KMS-11 (cell line): ENCODE data around the gene EEFSEC.

Experiments
- H2AFZ ChIP-seq: fragments of 200-600 bp; sonication (generic); 2 replicates; pipeline ENCODE4 v1.6.1; 2016; ENCODE audit warnings: antibody characterized with exemption, mixed run types, low read depth
- H3K27ac ChIP-seq: fragments of 200-600 bp; sonication (generic); 2 replicates; pipeline ENCODE4 v1.6.1; 2016; ENCODE audit warnings: mild to moderate bottlenecking, mixed run types
- H3K27me3 ChIP-seq: fragments of 200-600 bp; sonication (generic); 2 replicates; pipeline ENCODE4 v1.6.1; 2017; ENCODE audit warnings: mild to moderate bottlenecking, low read depth, mixed run types, moderate library complexity; ENCODE audit not compliant: insufficient read depth
- H3K36me3 ChIP-seq: fragments of 200-600 bp; sonication (generic); 2 replicates; pipeline ENCODE4 v1.6.1; 2017; ENCODE audit warnings: mild to moderate bottlenecking, mixed run types; ENCODE audit not compliant: insufficient read depth
- H3K4me1 ChIP-seq: fragments of 200-600 bp; sonication (generic); 2 replicates; pipeline ENCODE4 v1.6.1; 2016; ENCODE audit warnings: mild to moderate bottlenecking, low read depth, mixed run types; ENCODE audit not compliant: poor library complexity, severe bottlenecking
- H3K4me2 ChIP-seq: fragments of 200-600 bp; sonication (generic); 2 replicates; pipeline ENCODE4 v1.7.0; 2016; ENCODE audit warnings: mild to moderate bottlenecking, mixed run types
- H3K4me3 ChIP-seq: fragments of 200-600 bp; sonication (generic); IDR thresholded peaks from 2 replicates; pipeline ENCODE4 v1.6.1; 2017; ENCODE audit warnings: low read depth, low read length, mixed read lengths; ENCODE audit not compliant: insufficient read depth
- H3K79me2 ChIP-seq: fragments of 200-600 bp; sonication (generic); 2 replicates; pipeline ENCODE4 v1.6.1; 2016; ENCODE audit warnings: low read depth, mixed run types; ENCODE audit not compliant: insufficient read depth
- H3K9ac ChIP-seq: fragments of 200-600 bp; sonication (generic); 2 replicates; pipeline ENCODE4 v1.6.1; 2016; ENCODE audit warnings: mild to moderate bottlenecking, mixed run types
- H4K20me1 ChIP-seq: fragments of 200-600 bp; sonication (generic); 2 replicates; pipeline ENCODE4 v1.6.1; 2016; ENCODE audit warnings: mild to moderate bottlenecking, mixed run types; ENCODE audit not compliant: insufficient read depth
- TF ChIP-seq, protein P1 (sequence below): fragments of 200-600 bp; sonication (generic); conservative IDR thresholded peaks from 2 replicates; pipeline ENCODE4 v1.6.1; 2017; ENCODE audit warnings: low read depth, mild to moderate bottlenecking, antibody characterized with exemption, low read length, moderate library complexity, mixed read lengths

Gene EEFSEC

DNA sequence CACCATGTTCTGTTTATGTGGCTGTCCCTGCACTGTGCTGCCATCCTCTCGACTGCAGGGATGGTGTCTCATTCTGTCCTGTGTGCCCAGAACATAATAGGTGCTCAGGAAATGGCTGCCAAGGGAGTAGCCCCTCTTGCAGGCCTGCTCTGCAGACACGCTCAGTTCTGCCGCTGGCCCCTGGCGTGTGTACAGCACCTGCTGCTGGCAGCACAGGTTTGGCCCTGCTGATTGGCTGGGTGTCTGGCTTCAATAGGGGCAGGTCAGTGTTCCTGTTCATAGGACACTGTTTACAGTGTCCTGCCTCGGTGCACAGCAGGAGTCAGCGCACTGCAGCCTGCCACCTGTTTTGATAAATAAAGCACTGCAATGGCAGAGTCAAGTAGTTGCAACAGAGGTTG is 166.5 kb downstream of the EEFSEC start:
- Histone ChIP-seq H3K4me2 (no peak overlapping the region), H3K4me3 (no peak overlapping the region), H4K20me1 (no peaks in the 10 kb centered on the region), H3K27ac (no peak overlapping the region), H3K36me3 (no peaks in the 10 kb centered on the region), H3K79me2 (no peaks in the 10 kb centered on the region), H3K9ac (no peak overlapping the region), H3K27me3 (no peaks in the 10 kb centered on the region), H2AFZ (no peak overlapping the region), H3K4me1 (no peaks in the 10 kb centered on the region)
- TF ChIP-seq, protein P1, sequence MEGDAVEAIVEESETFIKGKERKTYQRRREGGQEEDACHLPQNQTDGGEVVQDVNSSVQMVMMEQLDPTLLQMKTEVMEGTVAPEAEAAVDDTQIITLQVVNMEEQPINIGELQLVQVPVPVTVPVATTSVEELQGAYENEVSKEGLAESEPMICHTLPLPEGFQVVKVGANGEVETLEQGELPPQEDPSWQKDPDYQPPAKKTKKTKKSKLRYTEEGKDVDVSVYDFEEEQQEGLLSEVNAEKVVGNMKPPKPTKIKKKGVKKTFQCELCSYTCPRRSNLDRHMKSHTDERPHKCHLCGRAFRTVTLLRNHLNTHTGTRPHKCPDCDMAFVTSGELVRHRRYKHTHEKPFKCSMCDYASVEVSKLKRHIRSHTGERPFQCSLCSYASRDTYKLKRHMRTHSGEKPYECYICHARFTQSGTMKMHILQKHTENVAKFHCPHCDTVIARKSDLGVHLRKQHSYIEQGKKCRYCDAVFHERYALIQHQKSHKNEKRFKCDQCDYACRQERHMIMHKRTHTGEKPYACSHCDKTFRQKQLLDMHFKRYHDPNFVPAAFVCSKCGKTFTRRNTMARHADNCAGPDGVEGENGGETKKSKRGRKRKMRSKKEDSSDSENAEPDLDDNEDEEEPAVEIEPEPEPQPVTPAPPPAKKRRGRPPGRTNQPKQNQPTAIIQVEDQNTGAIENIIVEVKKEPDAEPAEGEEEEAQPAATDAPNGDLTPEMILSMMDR: no peak

DNA sequence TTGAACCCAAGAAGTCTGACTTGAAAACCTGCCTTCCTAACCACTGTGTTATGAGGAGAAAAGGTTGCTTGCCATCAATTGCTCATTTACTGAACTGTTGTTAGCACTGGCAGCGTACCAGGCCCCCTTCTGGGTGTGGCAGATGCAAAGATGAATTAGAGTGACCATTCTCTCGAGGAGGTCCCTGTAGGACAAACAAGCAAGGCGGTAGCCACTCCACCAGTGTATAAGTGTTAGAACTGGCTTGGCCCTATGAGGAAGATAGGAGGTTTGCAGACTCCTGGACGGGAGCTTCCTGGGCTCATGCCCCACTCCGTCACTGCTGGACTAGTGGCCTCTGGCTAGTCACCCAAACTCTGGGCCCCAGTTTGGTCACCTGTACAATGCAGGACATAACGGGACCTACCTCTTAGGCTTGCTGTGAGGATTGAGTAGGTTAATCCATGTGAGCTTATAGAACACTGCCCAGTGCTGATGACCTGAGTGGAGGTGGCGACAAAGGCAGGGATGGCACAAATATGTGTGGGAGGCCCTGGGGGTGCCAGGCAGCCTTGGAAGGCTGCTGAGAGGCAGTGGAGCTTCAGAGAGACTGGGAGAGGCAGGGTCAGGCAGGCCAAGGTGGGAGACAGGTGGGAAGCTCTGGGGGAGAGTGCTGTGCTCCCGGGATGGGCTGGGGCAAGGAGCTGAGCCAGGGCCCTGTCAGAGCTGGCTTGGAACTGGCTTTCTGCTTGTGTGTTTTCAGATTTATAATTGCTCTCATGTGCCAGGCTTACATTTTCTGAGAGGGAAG is 167.5 kb downstream of the EEFSEC start:
- H3K4me2 ChIP-seq: no peak overlapping the region
- H4K20me1 ChIP-seq: no peaks in the 10 kb centered on the region
- H3K4me1 ChIP-seq: no peaks in the 10 kb centered on the region
- H3K27me3 ChIP-seq: no peaks in the 10 kb centered on the region
- no peak overlapping the region for H2AFZ ChIP-seq
- no peak overlapping the region for H3K4me3 ChIP-seq
- H3K36me3 ChIP-seq: no peaks in the 10 kb centered on the region
- TF ChIP-seq, protein P1: no peak
- H3K79me2 ChIP-seq: no peaks in the 10 kb centered on the region
- no peak overlapping the region for H3K27ac ChIP-seq
- no peak overlapping the region for H3K9ac ChIP-seq

DNA sequence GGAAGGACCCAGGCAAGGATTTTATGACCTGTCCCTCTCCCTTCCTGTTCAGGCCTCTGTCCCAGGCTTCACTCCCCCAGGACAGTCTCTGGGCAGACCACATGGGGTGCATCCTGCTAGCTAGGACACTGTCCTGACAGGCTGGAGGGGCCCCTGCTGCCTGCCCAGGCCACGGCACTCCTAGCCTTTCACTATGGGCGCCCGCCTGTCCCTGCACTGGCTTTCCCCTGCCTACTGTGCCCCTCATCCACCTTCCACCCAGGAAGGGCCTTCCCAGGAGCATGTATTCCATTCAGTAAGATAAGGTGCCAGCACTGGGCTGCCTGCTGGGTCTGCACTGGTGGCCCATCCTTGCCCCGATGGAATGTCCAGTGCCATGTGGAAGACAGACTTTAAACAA is 168.1 kb downstream of the EEFSEC start:
- Histone ChIP-seq H3K79me2 (no peaks in the 10 kb centered on the region), H3K4me1 (peaks cover 3% of the 10 kb centered on the region), H3K4me3 (no peak overlapping the region), H3K4me2 (no peak overlapping the region), H4K20me1 (no peaks in the 10 kb centered on the region), H3K27ac (no peak overlapping the region), H3K36me3 (no peaks in the 10 kb centered on the region), H3K9ac (no peak overlapping the region), H3K27me3 (no peaks in the 10 kb centered on the region), H2AFZ (no peak overlapping the region)
- TF ChIP-seq, protein P1: no peak

DNA sequence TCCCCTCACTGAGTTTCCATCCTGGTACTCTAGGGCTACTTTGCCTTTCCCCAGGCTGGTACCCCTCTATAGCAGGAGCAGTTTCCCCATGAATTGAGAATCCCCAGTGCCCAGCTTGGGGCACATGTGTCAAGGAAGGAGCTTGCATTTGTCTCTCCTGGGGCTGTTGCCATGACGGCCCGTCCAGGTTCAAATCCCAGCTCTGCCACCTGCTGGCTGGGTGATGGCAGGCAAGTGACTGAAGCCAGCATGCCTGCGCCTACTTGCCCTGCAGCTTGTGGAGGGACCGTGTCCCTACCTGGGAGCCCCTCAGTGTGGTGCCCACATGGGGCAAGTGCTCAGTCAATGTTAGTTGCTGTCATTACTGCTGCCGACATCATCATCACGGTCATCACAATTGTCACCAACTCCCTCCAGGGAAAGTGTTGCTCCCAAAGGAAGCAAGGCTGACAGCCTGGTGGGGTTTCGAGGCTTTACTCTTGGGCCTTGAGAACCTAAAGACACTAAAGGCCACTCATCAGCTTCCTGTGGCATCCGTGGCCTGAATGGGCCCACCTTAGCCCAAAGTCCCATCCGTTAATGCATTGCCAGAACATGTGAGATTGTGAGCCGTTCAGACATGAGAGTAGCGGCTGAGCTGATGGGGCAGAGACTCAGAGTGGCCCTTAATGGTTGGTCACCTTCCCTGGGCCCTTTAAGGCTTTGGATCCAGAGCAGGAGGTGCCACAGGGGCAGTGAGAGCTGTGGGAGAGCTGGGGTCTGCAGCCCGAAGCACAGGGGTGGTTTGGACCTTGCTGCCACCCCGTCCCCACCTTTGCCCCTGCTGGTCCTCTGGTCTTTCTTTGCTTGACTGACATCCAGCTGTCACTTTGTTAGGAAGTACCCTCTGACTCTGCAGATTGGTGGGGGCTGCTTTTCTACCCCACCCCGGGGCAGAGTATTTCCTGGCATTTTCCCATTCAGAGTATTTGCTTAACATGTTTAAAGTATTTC is 169.0 kb downstream of the EEFSEC start:
- H3K79me2 ChIP-seq: no peaks in the 10 kb centered on the region
- H2AFZ ChIP-seq: no peak overlapping the region
- no peaks in the 10 kb centered on the region for H3K27me3 ChIP-seq
- TF ChIP-seq, protein P1: peak; percentile 54
- H3K36me3 ChIP-seq: no peaks in the 10 kb centered on the region
- no peak overlapping the region for H3K27ac ChIP-seq
- no peaks in the 10 kb centered on the region for H4K20me1 ChIP-seq
- H3K9ac ChIP-seq: no peak overlapping the region
- H3K4me1 ChIP-seq: peaks cover 6% of the 10 kb centered on the region
- no peak overlapping the region for H3K4me3 ChIP-seq
- no peak overlapping the region for H3K4me2 ChIP-seq
